DND-41 (cell line): ENCODE data around the gene ISYNA1.

Experiments
- ATAC-seq: fragments of 200-7000 bp; cut with Tn5 transposase; 3 replicates; pipeline ENCODE4 v1.9.1; 2021; ENCODE audit warnings: low read depth; ENCODE audit not compliant: insufficient read depth
- DNase-seq: peaks from one replicate; pipeline ENCODE4 v3.0.0-alpha.2; 2020
- H2AFZ ChIP-seq: 2 replicates; pipeline ENCODE4 v1.6.0; 2012; ENCODE audit warnings: low read depth, low read length
- H3K27ac ChIP-seq: 2 replicates; pipeline ENCODE4 v1.5.1; 2012; ENCODE audit warnings: low read length, inconsistent platforms
- H3K27me3 ChIP-seq: fragments of 200-600 bp; sonication (generic); 2 replicates; pipeline ENCODE4 v1.6.0; 2012; ENCODE audit warnings: low read length, mild to moderate bottlenecking, inconsistent platforms; ENCODE audit not compliant: insufficient read depth, poor library complexity
- H3K36me3 ChIP-seq: 2 replicates; pipeline ENCODE4 v1.5.1; 2012; ENCODE audit warnings: low read length, inconsistent platforms; ENCODE audit not compliant: insufficient read depth
- H3K4me1 ChIP-seq: 2 replicates; pipeline ENCODE4 v1.5.1; 2012; ENCODE audit warnings: mild to moderate bottlenecking, low read length; ENCODE audit not compliant: insufficient read depth
- H3K4me2 ChIP-seq: 2 replicates; pipeline ENCODE4 v1.6.0; 2012; ENCODE audit warnings: mild to moderate bottlenecking, moderate library complexity, low read length, inconsistent platforms; ENCODE audit not compliant: insufficient read depth
- H3K4me3 ChIP-seq, 2 experiments: fragments of 200-600 bp in 1 of 2; shearing (Covaris generic) in 1 of 2; 2 replicates each; pipeline ENCODE4 v1.5.1; 2012 to 2016; ENCODE audit warnings: inconsistent platforms in 2 of 2, low read length in 2 of 2, mild to moderate bottlenecking in 2 of 2, low read depth in 1 of 2, moderate library complexity in 1 of 2
- H3K79me2 ChIP-seq: 2 replicates; pipeline ENCODE4 v1.6.0; 2012; ENCODE audit warnings: low read length, inconsistent platforms; ENCODE audit not compliant: insufficient read depth
- H3K9ac ChIP-seq: 2 replicates; pipeline ENCODE4 v1.6.0; 2012; ENCODE audit warnings: low read depth, mild to moderate bottlenecking, inconsistent platforms, low read length, moderate library complexity
- H3K9me3 ChIP-seq: 2 replicates; pipeline ENCODE4 v1.5.1; 2012; ENCODE audit warnings: low read length, moderate library complexity, mild to moderate bottlenecking, inconsistent platforms; ENCODE audit not compliant: insufficient read depth, severe bottlenecking
- H4K20me1 ChIP-seq: 2 replicates; pipeline ENCODE4 v1.6.0; 2012; ENCODE audit warnings: low read length; ENCODE audit not compliant: insufficient read depth
- EZH2 ChIP-seq: IDR thresholded peaks from 3 replicates; pipeline ENCODE4 v1.6.1; 2012; ENCODE audit warnings: borderline replicate concordance, low read depth, mild to moderate bottlenecking, moderate library complexity, low read length, inconsistent platforms; ENCODE audit not compliant: severe bottlenecking
- TF ChIP-seq, protein P1 (sequence below): IDR thresholded peaks from 2 replicates; pipeline ENCODE4 v1.5.1; 2012; ENCODE audit warnings: borderline replicate concordance, low read length, moderate library complexity, mild to moderate bottlenecking; ENCODE audit not compliant: poor library complexity, severe bottlenecking; ENCODE audit errors: extremely low read depth

The ISYNA1 gene

DNA sequence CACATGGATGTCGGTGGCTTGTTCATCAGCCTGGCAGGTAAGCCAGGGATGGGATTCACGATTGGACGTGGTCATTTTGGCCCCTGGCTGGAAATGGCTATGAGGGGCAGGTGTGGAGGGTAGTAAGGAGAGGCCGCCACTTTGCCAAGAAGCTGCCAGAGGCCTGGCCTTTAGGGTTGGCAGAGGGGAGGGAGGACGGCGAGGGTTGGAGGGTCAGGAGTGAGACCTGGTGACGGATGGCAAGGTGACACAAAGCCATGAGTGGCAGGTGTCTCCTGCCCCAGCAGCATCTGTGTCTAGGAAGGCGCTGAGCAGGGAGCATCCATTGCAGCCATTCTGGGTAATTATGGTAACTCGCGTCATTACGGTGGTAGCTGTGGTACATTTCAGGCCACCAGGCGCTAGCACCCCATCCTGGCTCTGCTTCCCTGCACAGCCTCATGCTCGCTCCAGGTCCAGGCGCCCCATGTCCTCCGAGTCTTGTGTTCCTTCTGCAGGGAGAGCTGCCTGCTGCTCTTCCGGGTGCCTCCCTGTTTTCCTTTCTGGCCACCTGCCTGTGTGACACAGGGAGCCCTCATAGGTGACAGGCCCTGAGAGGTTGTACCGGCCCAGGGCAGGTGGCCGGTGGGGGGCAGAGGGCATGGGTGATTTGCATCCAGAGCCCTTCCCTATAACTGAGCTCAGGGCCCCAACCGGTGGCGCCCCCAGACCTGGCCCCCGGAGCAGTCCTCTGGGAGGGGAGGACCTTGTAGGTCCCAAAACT, 14.5 kb downstream of the ISYNA1 start:
- Histone ChIP-seq H3K4me2 (no peak overlapping the region), H3K9me3 (no peaks in the 10 kb centered on the region), H3K9ac (no peak overlapping the region), H3K4me3 (no peak overlapping the region), H3K36me3 (peaks cover 7% of the 10 kb centered on the region; the same call in 1 of the 2 replicates), H4K20me1 (peaks cover 84% of the 10 kb centered on the region), H3K27me3 (no peaks in the 10 kb centered on the region), H3K79me2 (peaks cover 71% of the 10 kb centered on the region), H2AFZ (no peak overlapping the region), H3K4me1 (peaks cover 41% of the 10 kb centered on the region), H3K27ac (no peak overlapping the region)
- TF ChIP-seq, protein P1, sequence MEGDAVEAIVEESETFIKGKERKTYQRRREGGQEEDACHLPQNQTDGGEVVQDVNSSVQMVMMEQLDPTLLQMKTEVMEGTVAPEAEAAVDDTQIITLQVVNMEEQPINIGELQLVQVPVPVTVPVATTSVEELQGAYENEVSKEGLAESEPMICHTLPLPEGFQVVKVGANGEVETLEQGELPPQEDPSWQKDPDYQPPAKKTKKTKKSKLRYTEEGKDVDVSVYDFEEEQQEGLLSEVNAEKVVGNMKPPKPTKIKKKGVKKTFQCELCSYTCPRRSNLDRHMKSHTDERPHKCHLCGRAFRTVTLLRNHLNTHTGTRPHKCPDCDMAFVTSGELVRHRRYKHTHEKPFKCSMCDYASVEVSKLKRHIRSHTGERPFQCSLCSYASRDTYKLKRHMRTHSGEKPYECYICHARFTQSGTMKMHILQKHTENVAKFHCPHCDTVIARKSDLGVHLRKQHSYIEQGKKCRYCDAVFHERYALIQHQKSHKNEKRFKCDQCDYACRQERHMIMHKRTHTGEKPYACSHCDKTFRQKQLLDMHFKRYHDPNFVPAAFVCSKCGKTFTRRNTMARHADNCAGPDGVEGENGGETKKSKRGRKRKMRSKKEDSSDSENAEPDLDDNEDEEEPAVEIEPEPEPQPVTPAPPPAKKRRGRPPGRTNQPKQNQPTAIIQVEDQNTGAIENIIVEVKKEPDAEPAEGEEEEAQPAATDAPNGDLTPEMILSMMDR = no peak
- TF ChIP-seq EZH2 = no peak
- ATAC-seq (no peak), DNase-seq (no peak)

DNA sequence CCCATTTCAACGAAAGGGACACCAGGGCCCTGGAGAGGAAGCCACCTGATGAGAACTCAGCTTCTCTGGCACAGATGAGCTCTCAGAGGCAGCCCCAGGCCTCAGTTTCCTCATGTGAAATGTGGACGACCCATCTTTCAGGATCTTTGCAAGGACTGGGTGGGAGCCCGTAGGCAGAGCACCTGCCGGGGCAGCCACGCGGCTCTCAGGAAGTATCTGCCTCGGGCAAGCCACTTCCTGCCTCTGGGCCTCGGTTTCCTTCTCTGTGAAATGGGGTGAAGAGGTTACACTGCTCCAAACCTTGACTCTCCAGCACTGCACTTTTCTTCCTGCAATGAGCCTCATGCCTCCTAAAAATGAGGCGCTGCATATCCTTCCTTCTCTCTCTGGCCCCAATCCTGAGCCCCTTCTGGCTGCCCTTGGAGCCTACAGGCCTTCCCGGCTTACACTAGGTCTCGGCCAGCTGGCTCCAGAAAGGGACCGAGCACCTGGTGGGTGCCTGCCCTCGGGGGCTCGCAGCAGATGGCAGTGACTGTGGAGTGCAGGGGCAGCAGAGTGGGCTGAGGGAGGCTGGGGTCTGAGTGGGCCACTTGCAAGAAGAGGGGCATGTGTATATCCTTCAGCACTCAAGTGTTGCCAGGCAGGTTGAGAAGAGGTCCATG, 15.3 kb downstream of the ISYNA1 start:
- peak overlapping the region; percentile 25; the same call in 1 of the 2 replicates for H3K4me2 ChIP-seq
- peaks cover 79% of the 10 kb centered on the region for H4K20me1 ChIP-seq
- peak; percentile 34; the same call in 2 of the 3 replicates for ATAC-seq

DNA sequence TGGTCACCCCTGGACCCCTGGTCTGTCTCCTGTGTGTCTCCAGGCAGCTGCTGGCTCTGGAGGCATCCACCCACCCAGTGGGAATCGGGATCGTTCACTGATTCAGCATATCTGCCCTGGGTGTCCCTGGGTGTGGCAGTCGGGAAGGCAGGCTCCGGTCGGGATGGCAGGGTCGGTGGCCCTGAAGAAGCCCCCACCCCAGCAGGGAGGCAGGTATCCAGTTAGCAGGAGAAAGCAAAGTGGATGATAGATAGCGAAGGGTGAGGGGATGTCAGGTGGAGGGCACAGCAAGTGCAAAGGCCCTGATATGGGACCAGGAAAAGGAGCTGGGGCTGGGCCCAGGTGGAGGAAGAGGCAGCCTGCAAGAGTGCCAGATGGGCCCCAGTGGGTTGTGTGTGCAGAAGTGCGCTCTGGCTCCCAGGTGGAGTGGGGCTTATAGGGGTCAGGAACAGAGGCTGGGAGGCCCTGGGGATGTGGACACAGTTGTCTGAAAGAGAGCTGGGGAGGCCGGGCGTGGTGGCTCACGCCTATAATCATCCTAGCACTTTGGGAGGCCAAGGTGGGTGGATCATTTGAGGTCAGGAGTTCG, 16.5 kb downstream of the ISYNA1 start:
- ATAC-seq = no peak
- H3K4me2 ChIP-seq = peak overlapping the region; percentile 88
- H3K4me3 ChIP-seq = 0 out of 4 replicates have a peak overlapping the region, but pooled peaks of 1 of the 2 experiments have one; percentile 24
- H3K9me3 ChIP-seq = no peaks in the 10 kb centered on the region
- peaks cover 17% of the 10 kb centered on the region for H3K27me3 ChIP-seq
- H3K9ac ChIP-seq = no peak overlapping the region
- H4K20me1 ChIP-seq = peaks cover 67% of the 10 kb centered on the region
- no peak for DNase-seq
- no peak overlapping the region for H3K27ac ChIP-seq
- peaks cover 58% of the 10 kb centered on the region for H3K4me1 ChIP-seq
- TF ChIP-seq, protein P1 = no peak
- no peak for TF ChIP-seq EZH2
- H3K79me2 ChIP-seq = peaks cover 68% of the 10 kb centered on the region
- H2AFZ ChIP-seq = no peak overlapping the region
- peaks cover 7% of the 10 kb centered on the region; the same call in 1 of the 2 replicates for H3K36me3 ChIP-seq

More for the DNA sequence above, 15.3 kb downstream of the ISYNA1 start:
- DNase-seq = peak; percentile 52
- Histone ChIP-seq H3K79me2 (peaks cover 71% of the 10 kb centered on the region), H3K4me3 (no peak overlapping the region; a peak in 1 of 4 replicates), H3K36me3 (peaks cover 7% of the 10 kb centered on the region; the same call in 1 of the 2 replicates), H2AFZ (no peak overlapping the region), H3K9me3 (no peaks in the 10 kb centered on the region), H3K27me3 (peaks cover 5% of the 10 kb centered on the region), H3K4me1 (peaks cover 47% of the 10 kb centered on the region), H3K9ac (no peak overlapping the region), H3K27ac (no peak overlapping the region)
- TF ChIP-seq EZH2 = no peak
- TF ChIP-seq, protein P1 = no peak
